Stomach (tissue), 4 donors: ENCODE measurements around the gene CALN1.

Source experiments
- EP300 ChIP-seq: sonication (generic); formaldehyde crosslinking; IDR thresholded peaks from one replicate; pipeline ENCODE4 v1.6.1; 2017; ENCODE audit warnings: antibody characterized with exemption
- POLR2A ChIP-seq, 4 donors: fragments of 450-650 bp; IDR thresholded peaks; one replicate each; pipeline ENCODE4 v1.6.1; 2016; ENCODE audit warnings: antibody characterized with exemption in 4 of 4, control low read depth in 2 of 4, mild to moderate bottlenecking in 1 of 4, moderate library complexity in 1 of 4
- POLR2AphosphoS5 ChIP-seq, 3 donors: sonication (generic); formaldehyde crosslinking; IDR thresholded peaks; one replicate each; pipeline ENCODE4 v1.6.1; 2016; ENCODE audit warnings: antibody characterized with exemption in 3 of 3
- TF ChIP-seq, protein P1 (sequence below), 7 experiments: fragments of 450-650 bp in 4 of 7; fragments of 200-600 bp in 3 of 7; sonication (generic) in 3 of 7; IDR thresholded peaks; one replicate each; pipeline ENCODE4 v1.5.1; 2016 to 2019; ENCODE audit warnings: antibody characterized with exemption in 7 of 7, control low read depth in 2 of 7, mild to moderate bottlenecking in 1 of 7

DNA sequence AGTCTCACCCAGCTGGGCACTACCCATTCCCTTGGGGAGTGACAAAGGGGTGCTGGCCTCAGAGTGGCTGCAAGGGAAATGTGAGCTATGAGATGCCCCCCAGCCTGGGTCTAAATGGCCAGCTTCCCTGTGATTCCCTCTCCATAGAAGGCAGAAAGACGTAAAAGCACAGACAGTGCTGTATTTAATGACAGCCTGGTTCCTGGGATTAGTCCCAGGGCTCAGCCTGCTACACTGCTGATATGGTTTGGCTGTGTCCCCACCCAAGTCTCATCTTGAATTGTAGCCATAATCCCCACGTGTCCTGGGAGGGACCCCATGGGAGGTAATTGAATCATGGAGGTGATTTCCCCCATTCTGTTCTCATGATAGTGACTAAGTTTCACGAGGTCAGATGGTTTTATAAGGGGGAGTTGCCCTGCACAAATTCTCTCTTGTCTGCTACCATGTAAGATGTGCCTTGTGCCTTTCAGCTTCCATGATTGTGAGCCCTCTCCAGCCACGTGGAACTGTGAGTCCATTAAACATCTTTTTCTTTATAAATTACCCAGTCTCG lies 23.9 kb upstream of the CALN1 start:
- TF ChIP-seq, protein P1, sequence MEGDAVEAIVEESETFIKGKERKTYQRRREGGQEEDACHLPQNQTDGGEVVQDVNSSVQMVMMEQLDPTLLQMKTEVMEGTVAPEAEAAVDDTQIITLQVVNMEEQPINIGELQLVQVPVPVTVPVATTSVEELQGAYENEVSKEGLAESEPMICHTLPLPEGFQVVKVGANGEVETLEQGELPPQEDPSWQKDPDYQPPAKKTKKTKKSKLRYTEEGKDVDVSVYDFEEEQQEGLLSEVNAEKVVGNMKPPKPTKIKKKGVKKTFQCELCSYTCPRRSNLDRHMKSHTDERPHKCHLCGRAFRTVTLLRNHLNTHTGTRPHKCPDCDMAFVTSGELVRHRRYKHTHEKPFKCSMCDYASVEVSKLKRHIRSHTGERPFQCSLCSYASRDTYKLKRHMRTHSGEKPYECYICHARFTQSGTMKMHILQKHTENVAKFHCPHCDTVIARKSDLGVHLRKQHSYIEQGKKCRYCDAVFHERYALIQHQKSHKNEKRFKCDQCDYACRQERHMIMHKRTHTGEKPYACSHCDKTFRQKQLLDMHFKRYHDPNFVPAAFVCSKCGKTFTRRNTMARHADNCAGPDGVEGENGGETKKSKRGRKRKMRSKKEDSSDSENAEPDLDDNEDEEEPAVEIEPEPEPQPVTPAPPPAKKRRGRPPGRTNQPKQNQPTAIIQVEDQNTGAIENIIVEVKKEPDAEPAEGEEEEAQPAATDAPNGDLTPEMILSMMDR (IDR thresholded peaks at IDR 0.05): no peak
- TF ChIP-seq POLR2A (IDR thresholded peaks at IDR 0.05) (no peak), POLR2AphosphoS5 (IDR thresholded peaks at IDR 0.05) (no peak), EP300 (no peak)
